ENCODE results near the gene NIPAL1.

Gene NIPAL1

DNA sequence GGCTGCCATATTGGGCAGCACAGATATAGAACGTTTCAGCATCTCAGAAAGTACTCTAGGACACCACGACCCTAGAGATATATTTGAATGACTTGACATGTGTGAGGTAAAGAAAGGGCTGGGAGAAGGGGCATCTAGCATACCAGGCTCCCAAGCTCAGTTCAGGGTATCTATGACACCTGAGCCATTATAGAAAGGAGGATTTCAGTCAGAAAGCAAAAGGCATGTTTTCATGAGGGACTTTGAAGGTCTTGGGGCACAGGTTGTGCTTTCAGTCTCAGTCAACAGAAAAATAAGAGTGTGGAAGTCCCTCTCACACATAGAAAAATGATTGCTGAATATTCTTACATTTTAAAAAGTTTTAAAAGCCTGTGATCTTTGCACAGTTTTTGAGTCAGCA is 51.6 kb downstream of the NIPAL1 start:
- DNase-seq = no peak

DNA sequence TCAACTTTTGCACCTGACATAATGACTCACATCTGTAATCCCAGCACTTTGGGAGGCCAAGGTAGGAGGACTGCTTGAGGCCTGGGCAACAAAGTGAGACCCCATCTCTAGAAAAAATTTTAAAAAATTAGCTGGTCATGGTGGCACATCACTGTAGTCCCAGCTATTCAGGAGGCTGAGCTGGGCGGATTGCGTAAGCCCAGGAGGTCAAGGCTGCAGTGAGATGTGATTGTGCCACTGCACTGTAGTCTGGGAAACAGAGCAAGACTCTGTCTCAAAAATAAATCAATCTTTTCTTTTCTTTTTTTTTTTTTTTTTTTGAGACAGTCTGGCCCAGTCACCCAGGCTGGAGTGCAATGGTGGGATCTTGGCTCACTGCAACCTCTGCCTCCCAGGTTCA is 52.5 kb downstream of the NIPAL1 start:
- no peak for DNase-seq

DNA sequence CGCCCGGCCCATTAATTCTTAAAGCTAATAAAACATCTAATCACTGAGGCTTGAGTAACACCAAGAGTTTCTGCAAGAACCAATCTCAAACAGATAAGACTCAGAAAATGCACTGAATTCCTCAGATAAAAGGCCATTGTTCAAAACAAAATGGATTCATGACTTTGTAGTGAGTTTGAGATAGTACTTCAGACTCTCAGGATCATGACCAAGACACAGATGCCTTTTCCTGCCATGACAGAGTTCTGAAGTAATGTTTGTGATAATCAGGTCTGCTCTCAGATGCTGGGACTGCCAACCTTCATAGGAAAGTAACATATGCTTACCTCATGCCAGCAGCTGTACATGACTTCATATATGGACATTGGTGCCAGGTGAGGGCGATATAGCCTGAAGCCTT is 54.6 kb downstream of the NIPAL1 start:
- DNase-seq = no peak

DNA sequence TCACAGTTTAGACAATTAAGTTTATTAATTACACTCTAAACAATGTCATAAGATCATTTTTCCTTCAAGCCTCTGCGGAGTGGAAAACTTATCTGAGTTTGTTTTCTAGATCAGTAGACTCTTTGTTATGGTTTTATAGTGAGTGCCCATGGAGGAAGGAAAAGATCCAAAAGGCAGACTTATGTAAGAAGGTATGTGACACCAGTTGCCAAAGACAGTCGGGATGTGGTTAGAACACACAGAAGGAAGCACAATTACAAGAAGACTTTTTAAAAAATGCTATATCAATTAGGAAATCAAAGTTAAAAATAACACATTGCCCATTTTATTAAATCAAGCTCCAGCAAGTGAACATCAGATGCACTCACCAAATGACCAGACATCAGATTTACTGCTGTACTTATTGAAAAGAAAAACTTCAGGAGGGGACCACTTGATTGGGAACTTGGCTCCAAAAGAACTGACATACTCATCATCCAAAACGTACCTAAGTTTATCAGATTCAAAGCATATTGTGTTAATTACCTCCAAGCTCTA is 57.1 kb downstream of the NIPAL1 start:
- no peak for DNase-seq

DNA sequence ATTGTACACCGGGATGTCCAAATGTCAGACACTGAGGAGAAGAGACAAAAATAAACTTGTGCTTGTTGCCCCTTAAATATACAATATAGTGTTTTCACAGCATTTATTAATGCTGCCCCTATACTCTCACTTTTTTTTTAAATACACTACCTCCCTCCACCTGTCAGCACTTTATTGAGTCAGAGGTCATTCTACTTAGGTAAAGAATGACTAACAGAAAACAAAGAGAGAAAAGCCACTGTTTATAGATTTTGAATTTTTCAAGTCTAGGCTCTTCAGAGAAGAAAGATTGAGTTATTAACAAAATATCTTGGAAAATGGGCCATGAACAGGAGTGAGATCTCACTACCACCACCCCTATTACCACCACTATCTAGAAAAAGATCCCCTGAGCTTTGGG is 58.1 kb downstream of the NIPAL1 start:
- DNase-seq = no peak

DNA sequence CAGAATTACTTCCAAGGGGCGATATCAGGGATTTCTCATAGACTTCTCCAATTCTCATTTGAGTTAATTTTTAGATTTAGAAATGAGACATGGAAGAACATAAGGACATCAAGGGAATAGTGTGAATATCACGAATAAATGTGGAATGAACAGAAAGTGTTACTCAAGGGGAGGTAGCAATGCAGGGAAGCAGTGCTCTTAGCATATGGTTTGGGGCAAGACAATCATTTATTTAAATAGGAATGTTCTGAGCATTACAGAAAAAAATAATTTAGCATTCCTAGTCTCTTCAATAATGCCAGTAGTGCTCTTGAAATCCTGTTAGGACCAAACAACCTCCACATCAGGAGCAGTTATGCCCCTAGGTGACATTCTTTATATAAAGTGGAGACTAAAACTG is 61.9 kb downstream of the NIPAL1 start:
- no peak for DNase-seq

DNA sequence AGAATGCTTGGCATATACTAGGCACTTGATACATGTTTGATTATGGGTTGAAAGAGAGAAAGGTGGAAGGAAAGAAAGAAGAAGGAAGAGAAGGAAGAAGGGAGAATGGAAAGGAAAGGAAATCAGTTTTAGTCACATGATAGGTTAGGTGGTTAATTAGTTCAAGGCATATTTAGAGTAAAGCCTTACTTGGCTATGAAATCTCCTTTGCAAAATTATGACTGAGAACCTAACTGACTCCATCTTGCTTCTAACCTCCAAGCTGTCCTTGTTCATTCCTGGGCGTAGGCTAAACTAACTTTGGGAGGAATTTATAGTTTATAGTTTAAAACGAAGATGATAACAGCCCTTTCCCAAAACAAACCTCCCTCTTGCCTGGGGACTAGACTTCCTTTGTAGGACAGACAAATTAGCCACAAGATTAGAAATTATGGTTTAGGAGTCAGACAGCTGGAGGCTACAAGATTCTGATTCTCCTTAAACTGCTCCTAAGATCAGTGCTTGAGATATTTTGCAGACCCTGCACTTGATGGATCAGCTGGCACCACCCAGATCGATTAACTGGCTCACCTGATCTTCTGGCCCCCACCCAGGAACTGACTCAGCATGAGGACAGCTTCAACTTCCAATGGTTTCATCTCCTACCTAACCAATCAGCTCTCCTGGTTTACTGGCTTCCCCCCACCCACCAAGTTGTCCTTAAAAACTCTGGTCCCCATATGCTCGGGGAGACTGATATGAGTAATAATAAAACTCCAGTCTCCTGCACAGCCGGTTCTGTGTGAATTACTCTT is 62.5 kb downstream of the NIPAL1 start:
- DNase-seq = no peak

DNA sequence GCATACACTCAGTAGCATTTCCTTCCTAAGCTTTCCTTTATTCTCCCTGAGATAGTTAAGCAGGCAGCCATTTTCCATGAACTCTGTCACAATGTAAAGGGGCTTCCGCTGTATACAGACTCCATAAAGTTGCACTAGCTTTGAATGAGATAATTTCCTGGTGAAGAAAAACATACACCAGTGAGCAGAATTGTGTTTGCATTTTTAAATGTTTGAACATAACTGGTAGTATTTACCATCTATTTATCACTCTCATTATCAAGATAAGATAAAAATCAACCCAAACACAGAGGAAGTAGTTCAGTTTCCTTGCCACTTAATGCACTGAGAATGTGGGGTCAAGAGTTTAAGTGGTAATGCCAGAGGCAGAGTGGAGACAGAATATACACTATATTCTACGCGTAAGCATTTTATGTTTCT is 63.4 kb downstream of the NIPAL1 start:
- no peak for DNase-seq

DNA sequence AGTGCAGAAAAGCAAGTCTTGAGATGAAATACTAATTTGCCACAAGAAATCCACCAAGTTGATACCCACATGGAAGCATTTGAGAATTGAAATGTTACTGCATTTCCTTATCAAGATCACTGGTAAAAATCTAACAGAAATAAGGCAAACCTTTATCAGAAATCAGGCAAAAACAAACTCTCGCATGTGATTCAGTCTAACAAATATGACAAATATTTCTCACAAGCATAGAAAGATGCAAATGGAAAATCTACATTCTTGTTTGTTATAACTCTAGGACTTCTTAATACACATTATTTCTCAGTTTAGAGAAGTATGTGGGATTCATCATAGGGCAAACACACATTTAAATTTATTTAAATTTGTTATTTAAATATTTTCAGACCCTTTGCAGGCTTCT is 64.6 kb downstream of the NIPAL1 start:
- DNase-seq = no peak

DNA sequence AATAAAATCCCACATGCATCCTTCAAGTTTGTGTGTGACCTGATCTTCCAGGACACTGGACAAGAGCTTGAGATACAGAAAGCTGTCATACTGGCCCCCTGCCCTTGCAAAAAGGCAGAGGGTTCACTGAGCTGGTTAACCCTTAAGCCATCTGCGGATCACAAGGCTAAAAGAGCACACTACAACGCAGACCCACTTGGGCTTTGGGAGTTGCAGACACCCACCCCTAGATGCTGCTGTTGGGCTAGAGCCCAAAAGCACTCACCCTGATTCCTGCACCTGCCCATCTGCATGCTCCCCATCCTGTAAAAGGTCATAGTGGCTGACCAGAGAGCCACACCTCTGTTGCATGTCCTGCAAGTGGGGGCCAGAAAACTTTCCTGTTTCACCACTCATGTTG is 66.4 kb downstream of the NIPAL1 start:
- no peak for DNase-seq

DNA sequence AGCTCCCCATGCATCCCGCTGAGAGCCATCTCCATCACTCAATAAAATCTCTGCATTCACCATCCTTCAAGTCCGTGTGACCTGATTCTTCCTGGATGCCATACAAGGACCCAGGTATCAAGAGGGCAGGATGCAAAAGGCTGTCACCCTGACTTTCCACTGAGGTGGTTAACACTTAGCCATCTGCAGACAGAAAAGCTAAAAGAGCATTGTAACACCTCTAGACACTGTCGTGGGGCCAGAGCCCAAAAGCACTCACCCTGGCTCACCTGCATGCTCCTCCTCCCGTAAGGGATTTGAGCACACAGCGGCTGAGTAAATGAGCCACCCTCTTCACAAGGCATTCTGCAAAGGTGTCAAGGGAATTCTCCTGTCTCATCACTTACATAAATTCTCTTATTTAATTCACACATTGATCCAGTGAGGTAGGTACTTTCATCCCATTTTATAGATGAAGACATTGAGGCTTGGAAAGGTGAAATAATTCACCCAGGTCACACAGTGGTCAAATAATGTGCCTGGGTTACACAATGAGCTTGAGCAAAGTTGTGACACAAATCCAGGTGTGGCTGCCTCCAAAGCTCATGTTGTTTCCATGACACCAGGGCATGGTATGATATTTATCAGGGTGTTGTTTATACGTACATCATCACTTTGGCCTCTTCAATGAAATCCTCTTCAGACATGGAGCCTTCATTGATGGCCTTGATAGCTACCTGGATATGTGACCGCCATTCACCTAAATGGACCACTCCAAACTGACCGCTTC is 69.4 kb downstream of the NIPAL1 start:
- DNase-seq = no peak

All from NCI-H1105 (cell line).